G401.6 (cell line): ENCODE results near the gene PITPNC1.

ENCODE experiments used
- FAIRE-seq: peaks from 2 replicates; lab custom pipeline; 2012; peaks lifted over from hg19 to GRCh38; lab: Jason Lieb, UNC

PITPNC1 gene

DNA sequence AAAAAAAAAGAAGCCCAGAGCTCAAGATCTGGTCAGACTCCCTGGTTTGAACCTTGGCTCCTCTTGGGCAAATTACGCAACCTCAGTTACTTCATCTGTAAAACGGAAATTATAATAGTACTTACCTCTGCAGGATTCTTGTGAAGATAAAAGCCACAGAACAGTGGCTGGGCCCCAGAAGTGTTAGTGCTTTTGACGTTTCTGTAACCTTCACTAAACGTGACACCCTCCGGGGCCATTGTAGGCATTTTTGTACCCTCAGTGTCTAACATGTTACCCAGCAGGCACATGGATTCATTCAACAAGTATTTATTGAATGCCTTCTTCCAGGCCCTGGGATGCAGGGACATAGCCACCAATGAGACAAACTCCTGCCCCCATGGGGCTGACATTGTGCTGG lies 58.0 kb downstream of the PITPNC1 start:
- no peak for FAIRE-seq

DNA sequence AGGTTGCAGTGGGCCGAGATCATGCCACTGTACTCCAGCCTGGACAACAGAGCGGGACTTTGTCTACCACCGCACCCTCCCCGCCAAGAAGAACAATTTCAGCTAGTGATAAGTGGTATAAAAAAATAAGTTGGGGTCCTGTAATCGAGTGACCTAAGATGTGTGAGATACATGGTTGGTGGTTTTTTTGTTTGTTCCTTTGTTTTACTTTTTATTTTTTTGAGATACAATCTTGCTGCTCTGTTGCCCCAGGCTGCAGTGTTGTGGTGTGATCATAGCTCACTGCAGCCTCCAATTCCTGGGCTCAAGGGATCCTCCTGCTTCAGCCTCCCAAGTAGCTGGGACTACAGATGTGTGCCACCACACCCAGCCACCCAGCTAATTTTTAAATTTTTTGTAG lies 58.7 kb downstream of the PITPNC1 start:
- FAIRE-seq = no peak

DNA sequence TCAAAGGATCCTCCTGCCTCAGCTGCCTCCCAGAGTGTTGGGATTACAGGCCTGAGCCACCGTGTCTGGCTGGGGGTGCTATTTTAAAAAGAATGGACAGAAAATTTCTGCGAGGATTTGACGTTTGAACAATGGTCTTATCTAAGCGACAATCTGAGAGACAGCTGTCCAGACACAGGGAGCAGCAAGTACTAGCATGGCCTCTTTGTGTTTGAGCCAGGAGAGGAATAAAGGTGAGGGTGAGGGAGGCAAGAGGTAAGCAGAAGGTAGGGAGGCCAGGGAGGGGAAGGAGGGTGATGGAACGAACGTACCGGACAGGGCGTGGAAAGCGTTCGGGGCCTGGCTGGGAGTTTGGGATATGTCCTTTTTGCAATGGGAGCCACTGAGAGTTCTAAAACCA lies 59.2 kb downstream of the PITPNC1 start:
- no peak for FAIRE-seq

DNA sequence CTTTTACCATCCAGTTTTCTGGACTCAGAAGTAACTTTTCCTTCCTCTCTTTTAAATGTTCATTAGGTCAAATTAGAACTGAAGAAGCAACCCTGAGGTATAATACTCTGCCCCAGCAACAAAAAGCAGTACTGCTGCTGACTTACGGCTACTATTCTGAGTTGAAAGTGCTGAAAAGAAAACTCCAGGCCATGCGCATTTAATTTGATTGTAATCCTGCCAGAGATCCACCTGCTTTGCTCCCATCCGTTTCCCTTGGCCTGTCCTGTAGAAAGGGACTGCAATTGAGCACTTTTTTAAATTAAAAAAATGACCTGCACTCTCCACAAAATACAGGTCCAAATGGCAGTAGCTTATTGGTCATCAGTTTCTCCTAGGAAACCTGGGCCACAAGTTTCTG lies 61.6 kb downstream of the PITPNC1 start:
- no peak for FAIRE-seq

DNA sequence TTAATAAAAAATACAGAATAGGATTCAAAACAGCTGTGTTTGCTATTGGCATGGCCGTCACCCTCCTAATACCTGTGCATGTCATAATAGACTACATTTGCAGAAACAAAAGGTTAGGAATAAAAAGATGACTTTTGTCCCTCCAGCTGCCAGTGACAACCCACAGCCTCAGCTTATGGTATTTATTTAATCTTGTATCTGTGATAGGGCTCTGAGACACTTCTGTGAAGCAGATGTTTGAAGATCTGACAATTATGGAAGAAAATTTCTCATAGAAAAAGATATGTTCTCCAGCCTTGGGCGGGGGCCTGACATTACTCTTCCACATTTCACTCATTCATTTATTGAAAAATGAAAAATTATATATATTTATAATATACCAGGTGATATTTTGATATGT lies 62.2 kb downstream of the PITPNC1 start:
- FAIRE-seq = no peak

DNA sequence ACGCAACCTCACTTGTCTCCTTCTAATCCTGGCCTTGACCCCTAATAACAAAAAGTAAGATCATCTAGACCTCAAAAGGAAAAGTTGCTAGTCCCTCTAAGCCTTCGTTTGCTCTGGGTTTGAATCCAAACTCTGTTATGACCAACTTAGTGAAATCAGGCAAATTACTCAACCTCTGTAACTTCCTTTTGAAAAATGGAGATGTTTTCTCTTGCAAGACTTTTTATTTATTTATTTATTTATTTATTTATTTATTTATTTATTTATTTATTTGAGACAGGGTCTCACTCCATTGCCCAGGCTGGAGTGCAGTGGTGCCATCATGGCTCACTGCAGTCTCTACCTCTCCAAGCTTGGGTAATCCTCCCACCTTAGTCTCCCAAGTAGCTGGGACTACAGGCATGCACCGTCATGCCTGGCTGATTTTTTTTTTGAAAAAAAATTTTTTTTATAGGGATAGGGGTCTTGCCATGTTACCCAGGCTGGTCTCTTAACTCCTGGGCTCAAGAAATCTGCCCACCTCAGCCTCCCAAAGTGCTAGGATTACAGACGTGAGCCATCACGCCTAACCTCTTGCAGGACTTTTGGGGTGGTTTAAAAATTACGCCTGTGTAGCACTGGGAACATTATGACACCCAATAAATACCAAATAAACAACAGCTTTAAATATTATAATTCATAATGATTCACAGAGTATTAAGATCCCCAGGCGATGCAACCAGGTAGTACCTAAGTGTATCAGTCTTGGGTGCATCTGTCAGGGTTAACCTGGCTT lies 63.4 kb downstream of the PITPNC1 start:
- FAIRE-seq = no peak

DNA sequence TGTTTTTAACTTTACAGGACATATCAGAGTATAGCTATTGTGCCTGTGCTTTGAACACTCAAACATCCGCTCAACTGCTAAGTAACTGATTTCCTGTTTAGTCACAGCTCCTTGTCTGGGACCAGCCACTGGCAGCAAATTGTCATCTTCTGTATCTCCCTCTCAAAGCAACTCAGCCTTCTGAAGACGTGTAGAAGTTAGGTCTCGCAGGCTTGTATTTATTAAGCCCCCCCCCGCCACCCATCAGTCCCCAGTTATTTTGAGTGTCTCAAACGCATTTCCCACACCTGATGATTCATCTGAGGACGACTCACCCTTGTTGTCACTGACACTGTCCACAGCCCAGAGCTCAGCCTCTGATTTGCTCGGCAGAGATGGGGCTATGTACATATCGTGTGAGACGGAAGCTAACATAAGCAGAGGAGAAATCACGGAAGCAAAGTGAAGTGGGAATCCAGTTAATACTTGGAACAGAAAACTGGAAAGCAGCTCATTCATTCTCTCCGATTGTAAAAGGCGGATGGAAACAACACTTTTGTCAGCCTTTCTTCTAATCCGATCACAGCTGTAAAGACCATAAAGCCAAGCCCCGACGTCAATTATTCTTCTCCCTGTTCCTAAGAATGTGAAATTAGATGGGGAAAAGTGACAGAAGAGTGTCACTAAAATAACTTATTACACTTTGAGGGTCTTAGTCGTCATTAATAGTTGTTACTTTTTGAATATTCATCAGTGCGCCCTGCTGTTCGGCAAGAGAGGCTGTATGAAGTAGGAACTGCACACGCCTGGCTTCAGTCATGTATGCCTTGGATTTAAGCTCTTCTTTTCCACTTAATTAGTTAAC lies 64.2 kb downstream of the PITPNC1 start:
- FAIRE-seq = no peak

DNA sequence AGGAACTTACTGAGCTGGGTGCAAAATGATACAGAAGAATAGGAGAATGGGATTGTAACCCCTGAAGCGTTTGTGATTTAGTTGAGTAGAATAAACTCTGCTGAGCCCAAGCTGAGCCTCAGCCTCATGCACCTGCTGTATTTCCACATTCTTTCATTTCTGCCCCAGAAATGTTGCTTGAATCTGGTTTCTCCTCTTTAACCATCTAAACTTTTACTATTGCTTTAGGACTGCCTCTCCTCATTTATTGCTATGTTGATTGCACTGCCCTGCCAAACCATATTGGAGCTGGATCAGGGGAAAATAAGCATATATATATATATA lies 64.8 kb downstream of the PITPNC1 start:
- FAIRE-seq = no peak

DNA sequence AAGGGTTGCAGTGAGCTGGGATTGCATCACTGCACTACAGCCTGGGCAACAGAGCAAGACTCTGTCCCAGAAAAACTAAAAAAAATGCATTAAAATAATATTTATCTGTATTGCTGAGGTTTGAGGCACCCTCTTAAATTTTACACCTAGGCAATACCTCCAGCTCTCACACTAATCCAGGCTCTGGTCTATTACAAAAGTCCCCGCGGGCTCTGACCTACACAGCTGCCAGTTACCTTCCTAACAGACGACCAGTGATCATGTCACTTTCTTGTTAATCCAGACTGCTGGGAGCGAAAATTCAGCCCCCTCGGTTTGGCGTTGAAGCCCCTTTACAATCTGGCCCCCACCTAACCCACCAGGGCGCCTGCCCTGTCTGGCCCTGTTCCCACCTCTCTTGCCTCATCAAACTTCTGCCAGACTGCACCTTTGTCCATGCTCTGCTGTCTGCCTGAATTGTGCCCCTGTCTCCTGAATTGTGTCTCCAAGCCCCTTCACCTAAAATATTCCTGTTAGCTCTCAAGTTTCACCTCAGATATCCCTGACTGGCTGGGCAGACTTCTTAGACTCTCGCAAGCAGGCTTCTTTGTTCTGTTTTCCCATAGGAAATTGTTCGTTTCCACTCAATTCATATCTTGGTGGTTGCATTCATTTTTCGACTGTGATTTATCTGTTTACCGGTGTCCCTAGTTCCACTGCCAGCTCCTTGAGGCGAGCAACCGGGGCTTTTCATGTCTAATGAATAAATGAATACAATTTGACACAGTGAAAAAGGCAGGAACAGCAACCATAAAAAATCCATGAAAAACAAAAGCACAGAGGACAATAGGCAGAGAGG lies 65.9 kb downstream of the PITPNC1 start:
- no peak for FAIRE-seq

DNA sequence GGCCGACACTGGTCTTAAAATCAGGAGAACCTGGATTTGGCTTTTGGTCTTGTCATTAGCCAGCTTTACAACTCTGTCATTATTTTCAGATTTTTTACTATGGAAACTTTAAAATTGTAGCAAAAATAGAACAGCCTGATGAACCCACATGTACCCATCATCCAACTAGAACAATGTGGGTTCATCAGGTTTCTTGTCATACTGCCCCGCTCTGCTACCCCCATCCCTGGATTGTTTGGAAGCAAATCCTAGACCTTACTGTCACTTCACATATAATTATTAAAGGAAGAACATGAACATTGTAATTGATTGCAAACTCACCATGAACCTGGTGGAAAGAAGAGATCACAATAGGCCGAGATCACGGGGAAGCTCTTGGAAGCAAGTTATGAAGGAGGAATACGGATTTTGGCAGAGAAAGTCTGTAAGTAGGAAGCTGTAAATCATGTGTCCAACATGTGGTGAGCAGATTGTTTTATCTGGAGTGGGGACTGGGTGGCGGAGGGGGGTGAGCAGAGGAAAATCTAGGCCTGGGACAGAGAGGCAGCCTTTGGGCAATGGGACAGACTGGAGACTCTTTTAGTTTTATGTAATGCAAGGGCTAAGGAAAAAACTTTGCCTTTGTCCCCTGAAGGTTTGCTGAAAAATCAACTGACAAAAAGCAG lies 67.0 kb downstream of the PITPNC1 start:
- FAIRE-seq = no peak

DNA sequence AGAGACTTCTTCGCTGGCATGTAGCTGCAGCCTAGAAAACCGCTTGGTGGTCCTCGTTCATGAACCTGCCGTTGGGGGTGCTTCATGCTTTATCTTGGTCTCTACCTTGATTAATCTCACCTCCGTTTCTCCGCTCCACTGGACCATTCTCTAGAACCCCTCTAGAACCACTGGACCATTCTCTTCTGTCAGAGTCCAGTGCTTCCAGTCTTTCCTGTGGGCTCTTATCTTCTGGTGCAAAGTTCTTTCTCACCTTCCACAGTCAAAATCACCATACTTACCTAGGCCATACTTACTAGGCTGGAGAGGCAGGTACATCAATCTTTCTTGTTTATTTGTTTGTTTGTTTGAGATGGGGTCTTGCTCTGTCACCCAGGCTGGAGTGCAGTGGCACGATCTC lies 71.4 kb downstream of the PITPNC1 start:
- no peak for FAIRE-seq

DNA sequence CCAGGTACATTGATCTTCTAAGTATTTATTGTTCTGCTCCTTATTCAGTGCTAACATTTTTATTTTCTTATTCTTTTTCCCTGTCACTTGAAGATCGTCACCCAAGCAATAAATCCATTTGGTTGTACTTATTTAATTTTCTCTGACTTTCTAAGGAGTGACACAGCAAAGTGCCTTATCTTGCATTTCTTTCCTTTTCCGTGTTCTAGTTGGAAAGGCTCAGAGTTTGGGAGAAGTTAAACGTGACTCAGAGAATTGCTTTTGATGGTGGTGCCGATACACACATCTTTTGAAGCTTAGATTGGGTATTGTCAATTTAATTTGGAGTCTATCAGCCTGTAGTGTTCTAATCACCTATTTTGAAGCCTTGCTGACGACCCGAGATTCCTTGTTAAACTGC lies 72.0 kb downstream of the PITPNC1 start:
- no peak for FAIRE-seq

DNA sequence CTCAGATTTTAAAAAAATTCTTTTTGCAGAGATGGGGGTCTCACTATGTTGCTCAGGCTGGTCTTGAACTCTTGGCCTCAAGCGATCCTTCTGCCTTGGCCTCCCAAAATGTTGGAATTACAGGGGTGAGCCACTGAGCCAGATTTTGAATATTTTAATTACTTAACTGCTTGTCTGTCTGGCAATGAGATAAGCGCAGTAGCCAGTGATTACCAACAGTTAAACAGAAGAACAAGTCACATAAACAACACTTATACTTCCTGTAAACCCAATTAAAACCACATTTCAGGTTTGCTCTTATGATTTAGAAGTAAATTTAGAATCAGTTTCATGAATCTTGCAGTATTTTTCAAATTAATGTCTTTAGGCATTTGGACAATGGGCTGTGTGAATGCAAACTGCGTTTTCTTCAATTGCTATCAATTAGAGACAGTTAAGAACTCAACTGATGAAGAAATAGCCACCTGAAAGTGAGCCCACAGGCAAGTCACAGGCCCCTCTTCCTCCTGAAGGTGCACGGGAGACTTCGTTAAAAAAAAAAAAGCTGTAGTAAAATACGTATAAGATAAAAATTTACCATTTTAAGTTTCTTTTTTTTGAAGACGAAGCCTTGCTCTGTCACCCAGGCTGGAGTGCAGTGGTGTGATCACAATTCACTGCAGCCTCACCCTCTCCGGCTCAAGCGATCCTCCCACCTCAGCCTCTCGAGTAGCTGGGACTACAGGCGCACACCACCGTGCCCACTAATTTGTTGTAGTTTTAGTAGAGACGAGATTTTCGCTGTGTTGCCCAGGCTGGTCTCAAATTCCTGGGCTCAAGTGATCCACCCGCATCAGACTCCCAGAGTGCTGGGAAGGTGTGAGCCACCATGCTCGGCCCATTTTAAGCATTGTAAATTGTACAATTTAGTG lies 73.0 kb downstream of the PITPNC1 start:
- no peak for FAIRE-seq

DNA sequence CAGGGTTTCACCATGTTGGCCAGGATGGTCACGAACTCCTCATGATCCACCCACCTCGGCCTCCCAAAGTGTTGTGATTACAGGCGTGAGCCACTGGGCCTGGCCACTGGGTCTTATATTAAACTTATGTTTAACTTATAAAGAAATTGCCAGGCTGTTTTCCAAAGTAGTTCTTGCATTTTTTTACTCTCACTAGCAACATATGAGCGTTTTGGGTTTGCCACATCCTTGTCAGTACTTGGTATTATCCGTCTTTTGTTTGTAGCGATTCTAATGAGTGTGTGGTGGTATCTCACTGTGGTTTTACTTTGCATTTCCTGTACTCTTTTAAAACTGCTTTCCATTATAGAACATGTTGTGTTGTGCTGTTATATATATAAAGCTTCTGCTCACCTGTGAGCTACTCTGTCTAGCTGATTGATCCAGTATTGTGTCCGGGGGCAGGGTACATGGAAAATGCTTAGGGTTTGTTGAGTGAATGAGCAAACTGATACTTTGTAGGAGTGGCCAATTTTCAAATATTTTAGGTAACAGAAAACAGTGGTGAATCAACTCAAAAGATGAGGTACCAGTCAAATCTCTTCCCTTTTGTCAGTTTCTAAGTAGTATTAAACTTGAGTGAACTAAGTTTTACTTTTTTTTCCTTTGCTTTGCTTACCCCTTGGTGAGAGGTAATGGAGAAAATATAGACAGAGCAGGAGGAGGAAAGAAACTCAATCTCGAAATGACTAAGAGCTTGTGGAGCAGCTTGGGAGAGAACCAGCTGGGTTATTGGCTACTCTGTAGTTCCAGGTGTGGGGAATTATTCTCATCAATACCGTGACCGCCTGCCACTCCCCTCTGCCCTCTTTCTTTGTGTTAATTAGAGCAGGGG lies 75.8 kb downstream of the PITPNC1 start:
- FAIRE-seq = no peak

DNA sequence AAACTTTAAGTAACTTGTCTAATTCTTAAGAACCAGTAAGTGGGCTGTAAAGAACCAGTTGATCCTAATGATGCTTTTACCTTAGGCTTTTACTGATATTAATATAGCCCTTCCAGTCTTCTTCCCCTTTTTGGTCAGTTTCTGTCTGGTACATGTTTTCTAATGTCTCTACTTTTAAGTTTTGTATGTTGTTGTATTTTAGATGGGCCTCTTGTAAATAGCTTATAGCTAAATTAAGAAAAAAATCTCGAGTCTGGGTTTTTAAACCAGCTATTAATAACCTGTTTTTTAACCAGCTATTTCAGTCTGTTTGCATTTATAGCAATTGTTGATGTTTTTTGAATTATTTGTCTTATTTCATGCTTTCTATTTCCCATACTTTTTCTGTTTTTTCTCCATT lies 79.0 kb downstream of the PITPNC1 start:
- FAIRE-seq = no peak

DNA sequence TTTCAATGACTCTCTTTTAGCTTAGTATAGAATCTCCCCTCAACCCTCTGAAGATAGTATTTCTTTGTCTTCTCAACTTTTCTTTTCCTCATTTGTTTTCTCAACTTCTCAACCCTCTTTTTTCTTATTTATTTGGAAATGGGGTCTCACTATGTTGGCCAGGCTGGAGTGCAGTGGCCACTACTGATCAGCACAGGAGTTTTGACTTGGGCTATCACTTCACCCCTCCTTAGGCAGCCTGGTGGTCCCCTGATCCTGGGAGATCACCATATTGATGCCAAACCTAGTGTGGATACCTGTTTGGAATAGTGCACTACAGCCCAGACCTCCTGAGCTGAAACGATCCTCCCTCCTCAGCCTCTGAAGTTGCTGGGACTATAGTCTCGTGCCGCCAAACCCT lies 79.8 kb downstream of the PITPNC1 start:
- FAIRE-seq = no peak

DNA sequence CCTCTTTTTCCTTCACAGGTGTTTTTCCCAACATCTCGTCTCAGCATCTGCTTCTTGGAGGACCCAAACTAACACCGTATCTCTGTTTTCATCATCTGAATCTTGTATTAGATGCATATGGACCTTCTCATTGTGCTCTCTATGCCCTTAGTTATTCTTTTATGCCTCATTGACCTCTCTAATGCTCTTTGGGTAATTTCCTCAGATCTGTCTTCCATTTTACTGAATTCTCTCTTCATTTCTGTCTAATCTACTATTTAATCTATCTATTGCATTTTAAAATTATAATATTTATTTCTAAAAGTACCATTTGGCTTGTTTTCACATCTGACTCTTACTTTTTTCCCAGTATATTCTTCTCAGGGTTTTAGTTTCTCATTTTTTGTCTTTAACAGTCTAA lies 81.1 kb downstream of the PITPNC1 start:
- no peak for FAIRE-seq

DNA sequence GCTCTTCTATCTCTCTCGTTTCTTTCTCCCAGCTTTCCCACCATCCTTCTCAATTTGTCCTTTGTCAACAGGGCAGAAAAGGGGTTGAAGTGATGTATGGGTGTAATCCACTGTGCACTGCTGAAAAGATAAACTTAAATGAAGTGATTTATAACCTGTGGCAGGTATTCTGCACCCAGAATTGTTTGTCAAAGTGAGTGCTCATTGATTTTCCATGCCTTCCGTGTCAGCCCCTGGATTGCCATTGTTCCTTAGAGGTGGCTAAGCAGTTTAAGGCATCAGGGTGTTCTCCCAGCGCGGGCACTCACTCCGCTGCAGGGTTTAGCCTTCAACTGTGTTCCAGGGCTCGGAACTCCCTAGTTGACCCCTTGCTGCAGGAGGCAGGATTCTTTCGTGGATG lies 82.9 kb downstream of the PITPNC1 start:
- no peak for FAIRE-seq

DNA sequence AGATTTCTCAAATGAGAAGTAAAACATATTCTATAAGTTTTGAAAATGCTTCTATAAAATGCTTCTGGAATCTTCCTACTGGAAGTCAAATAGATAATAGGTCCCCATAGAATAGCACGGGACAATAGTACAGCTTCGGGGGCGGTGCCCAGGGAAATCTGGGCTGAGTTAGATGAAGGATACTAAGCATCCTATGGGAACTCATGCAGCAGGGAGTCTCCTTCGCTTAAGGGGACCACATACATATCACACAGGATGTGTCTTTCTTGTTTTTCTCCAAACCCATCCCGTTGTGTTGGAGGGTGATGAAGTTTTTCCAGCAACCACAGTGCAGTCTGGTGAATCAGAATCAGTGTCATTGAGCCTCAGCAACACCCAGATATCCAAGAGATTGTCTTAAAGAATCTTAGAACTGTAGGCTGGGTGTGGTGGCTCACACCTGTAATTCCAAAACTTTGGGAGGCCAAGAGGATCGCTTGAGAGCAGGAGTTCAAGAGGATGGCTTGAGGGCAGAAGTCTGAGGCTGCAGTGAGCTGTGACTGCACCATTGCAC lies 84.2 kb downstream of the PITPNC1 start:
- no peak for FAIRE-seq

DNA sequence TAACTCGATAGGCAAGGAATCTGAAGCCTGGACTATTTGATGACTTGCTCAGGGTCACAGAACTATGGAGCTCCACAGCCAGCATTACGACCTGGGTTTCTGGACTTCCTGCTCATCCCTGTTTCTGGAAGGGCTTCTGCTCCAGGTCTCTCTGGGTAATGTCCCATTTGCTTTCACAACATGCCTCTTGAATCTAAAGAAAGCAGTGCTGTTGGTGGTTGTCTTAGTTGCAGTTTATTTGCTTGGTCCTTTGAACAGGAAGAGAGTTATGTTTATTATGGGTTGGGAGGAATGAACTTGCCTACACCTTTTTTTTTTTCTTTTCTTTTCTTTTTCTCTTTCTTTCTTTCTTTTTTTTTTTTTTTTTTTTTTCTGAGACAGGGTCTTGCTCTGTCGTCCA lies 84.8 kb downstream of the PITPNC1 start:
- FAIRE-seq = no peak
